SK-N-SH treated with all-trans-retinoic acid at 6 μM for 48 hours (cell line): ENCODE data around the gene GP1BB.

Source experiments
- ATAC-seq: fragments of 200-7000 bp; cut with Tn5 transposase; 3 replicates; pipeline ENCODE4 v1.9.1; 2020; ENCODE audit warnings: mild to moderate bottlenecking, moderate library complexity
- CSDC2 ChIP-seq: fragments of 250-450 bp; sonication (Bioruptor Pico); IDR thresholded peaks from 2 replicates; pipeline ENCODE4 v1.5.0; 2020; ENCODE audit warnings: mild to moderate bottlenecking, moderate library complexity
- ESRRG ChIP-seq: fragments of 250-450 bp; sonication (Bioruptor Pico); IDR thresholded peaks from 2 replicates; pipeline ENCODE4 v1.6.1; 2021; ENCODE audit warnings: mild to moderate bottlenecking
- GLIS3 ChIP-seq: fragments of 250-450 bp; sonication (Bioruptor Pico); IDR thresholded peaks from 2 replicates; pipeline ENCODE4 v1.5.0; 2020; ENCODE audit warnings: mild to moderate bottlenecking, moderate library complexity
- ISL1 ChIP-seq: fragments of 250-450 bp; sonication (Bioruptor Pico); IDR thresholded peaks from 2 replicates; pipeline ENCODE4 v2.1.2; 2022; ENCODE audit warnings: mild to moderate bottlenecking, moderate library complexity
- OSR1 ChIP-seq: fragments of 250-450 bp; sonication (Bioruptor Pico); IDR thresholded peaks from 2 replicates; pipeline ENCODE4 v1.8.0; 2022; ENCODE audit warnings: moderate library complexity, mild to moderate bottlenecking, inconsistent platforms
- PPARA ChIP-seq: fragments of 250-450 bp; sonication (Bioruptor Pico); IDR thresholded peaks from 2 replicates; pipeline ENCODE4 v1.5.0; 2020; ENCODE audit warnings: mild to moderate bottlenecking, borderline replicate concordance
- RARB ChIP-seq: fragments of 250-450 bp; sonication (Bioruptor Pico); IDR thresholded peaks from 2 replicates; pipeline ENCODE4 v1.8.0; 2021; ENCODE audit warnings: mild to moderate bottlenecking, moderate library complexity
- SNAI2 ChIP-seq: fragments of 250-450 bp; sonication (Bioruptor Pico); IDR thresholded peaks from 2 replicates; pipeline ENCODE4 v1.5.0; 2020; ENCODE audit warnings: mild to moderate bottlenecking, moderate library complexity
- TCF4 ChIP-seq: fragments of 250-450 bp; sonication (Bioruptor Pico); IDR thresholded peaks from 2 replicates; pipeline ENCODE4 v1.8.0; 2021; ENCODE audit warnings: mild to moderate bottlenecking, moderate library complexity, borderline replicate concordance
- TOX ChIP-seq: fragments of 250-450 bp; sonication (Bioruptor Pico); IDR thresholded peaks from 2 replicates; pipeline ENCODE4 v1.8.0; 2021; ENCODE audit warnings: mild to moderate bottlenecking, moderate library complexity, borderline replicate concordance
- ZC3H10 ChIP-seq: fragments of 250-450 bp; sonication (Bioruptor Pico); IDR thresholded peaks from 2 replicates; pipeline ENCODE4 v1.5.1; 2021; ENCODE audit warnings: mild to moderate bottlenecking, moderate library complexity
- ZFP3 ChIP-seq: fragments of 250-450 bp; sonication (Bioruptor Pico); IDR thresholded peaks from 2 replicates; pipeline ENCODE4 v1.5.0; 2020; ENCODE audit warnings: mild to moderate bottlenecking, moderate library complexity
- ZFP30 ChIP-seq: fragments of 450-650 bp; formaldehyde crosslinking; IDR thresholded peaks from 2 replicates; pipeline ENCODE4 v1.5.0; 2022; ENCODE audit warnings: mild to moderate bottlenecking, moderate library complexity
- ZNF565 ChIP-seq: fragments of 450-650 bp; formaldehyde crosslinking; conservative IDR thresholded peaks from 2 replicates; pipeline ENCODE4 v1.5.0; 2020; ENCODE audit warnings: low read depth, mild to moderate bottlenecking, moderate library complexity
- ZNF70 ChIP-seq: fragments of 450-650 bp; formaldehyde crosslinking; IDR thresholded peaks from 2 replicates; pipeline ENCODE4 v1.5.0; 2020; ENCODE audit warnings: mild to moderate bottlenecking, moderate library complexity
- ZNF8 ChIP-seq: fragments of 450-650 bp; formaldehyde crosslinking; IDR thresholded peaks from 2 replicates; pipeline ENCODE4 v1.5.0; 2020; ENCODE audit warnings: mild to moderate bottlenecking, moderate library complexity
- TF ChIP-seq, protein P1 (sequence below): fragments of 250-450 bp; sonication (Bioruptor Pico); IDR thresholded peaks from 2 replicates; pipeline ENCODE4 v1.5.0; 2020; ENCODE audit warnings: mild to moderate bottlenecking, moderate library complexity
- TF ChIP-seq, protein P2 (sequence below): fragments of 250-450 bp; sonication (Bioruptor Pico); IDR thresholded peaks from 2 replicates; pipeline ENCODE4 v1.8.0; 2020; ENCODE audit warnings: mild to moderate bottlenecking, moderate library complexity, borderline replicate concordance
- TF ChIP-seq, protein P3 (sequence below): fragments of 250-450 bp; sonication (Bioruptor Pico); IDR thresholded peaks from 2 replicates; pipeline ENCODE4 v1.8.0; 2021; ENCODE audit warnings: low read depth, mild to moderate bottlenecking, moderate library complexity, borderline replicate concordance
- TF ChIP-seq, protein P4 (sequence below): fragments of 250-450 bp; sonication (Bioruptor Pico); IDR thresholded peaks from 2 replicates; pipeline ENCODE4 v1.5.1; 2020; ENCODE audit warnings: low read depth, mild to moderate bottlenecking, moderate library complexity
- TF ChIP-seq, protein P5 (sequence below): fragments of 250-450 bp; sonication (Bioruptor Pico); IDR thresholded peaks from 2 replicates; pipeline ENCODE4 v1.5.1; 2021; ENCODE audit warnings: mild to moderate bottlenecking, moderate library complexity

GP1BB gene

DNA sequence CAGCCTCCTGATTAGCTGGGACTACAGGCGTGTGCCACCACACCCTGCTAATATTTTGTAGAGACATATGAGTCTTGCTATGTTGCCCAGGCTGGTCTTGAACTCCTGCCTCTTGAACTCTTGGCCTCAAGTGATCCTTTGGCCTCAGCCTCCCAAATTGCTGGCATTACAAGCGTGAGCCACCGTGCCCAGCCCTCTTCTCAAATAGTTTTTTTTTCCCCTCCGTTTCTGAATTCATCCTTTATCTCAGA lies 49.0 kb downstream of the GP1BB start (continued):
- TF ChIP-seq CSDC2: no peak

DNA sequence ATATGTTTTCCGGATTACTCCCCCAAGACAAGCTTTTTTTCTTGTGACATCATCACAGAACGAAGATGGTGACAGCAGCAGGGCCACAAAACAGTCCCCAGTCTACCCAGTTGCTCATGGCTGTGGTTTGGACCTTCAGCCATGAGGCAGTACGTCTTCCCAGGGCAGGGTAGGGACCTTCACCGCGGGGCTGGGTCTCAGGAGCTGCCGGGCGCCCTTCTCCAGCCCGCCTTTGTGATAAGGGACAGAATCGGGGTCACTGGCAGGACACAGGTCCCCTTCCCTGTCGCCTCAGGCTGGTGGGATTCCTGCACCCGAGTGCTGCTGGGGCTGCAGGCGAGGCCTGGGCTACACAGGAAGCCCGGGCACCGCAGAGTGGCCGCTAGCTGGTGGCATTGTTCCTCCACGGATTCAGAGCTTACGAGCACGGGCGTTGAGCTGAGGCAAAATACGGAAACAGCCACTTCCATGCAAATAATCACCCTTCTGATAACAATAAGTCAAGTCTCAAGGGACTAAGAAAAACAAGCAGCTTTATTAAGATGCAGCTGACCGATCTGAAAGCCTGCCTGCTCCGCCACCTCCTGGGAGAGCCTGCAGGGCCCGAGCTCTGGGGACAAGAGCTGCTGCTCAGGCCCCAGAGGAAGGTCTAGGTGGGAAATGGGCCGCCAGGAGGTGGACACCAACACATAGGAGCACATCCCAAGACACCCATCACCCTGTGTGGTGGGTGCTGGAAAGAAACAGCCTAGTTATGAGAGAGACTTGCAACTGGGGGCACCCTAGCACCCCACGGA lies 49.5 kb downstream of the GP1BB start:
- ATAC-seq: no peak
- TF ChIP-seq ZNF565 (CRISPR knock-in tag) (no peak), PPARA (CRISPR knock-in tag) (no peak), ESRRG (CRISPR knock-in tag) (no peak), SNAI2 (no peak), ZNF8 (no peak), ZFP3 (no peak), RARB (CRISPR knock-in tag) (no peak), ZFP30 (CRISPR knock-in tag) (no peak), TOX (CRISPR knock-in tag) (no peak), ISL1 (CRISPR knock-in tag) (no peak), CSDC2 (no peak), GLIS3 (CRISPR knock-in tag) (no peak), TCF4 (CRISPR knock-in tag) (no peak), OSR1 (no peak), ZC3H10 (CRISPR knock-in tag) (no peak)
- TF ChIP-seq, protein P1, sequence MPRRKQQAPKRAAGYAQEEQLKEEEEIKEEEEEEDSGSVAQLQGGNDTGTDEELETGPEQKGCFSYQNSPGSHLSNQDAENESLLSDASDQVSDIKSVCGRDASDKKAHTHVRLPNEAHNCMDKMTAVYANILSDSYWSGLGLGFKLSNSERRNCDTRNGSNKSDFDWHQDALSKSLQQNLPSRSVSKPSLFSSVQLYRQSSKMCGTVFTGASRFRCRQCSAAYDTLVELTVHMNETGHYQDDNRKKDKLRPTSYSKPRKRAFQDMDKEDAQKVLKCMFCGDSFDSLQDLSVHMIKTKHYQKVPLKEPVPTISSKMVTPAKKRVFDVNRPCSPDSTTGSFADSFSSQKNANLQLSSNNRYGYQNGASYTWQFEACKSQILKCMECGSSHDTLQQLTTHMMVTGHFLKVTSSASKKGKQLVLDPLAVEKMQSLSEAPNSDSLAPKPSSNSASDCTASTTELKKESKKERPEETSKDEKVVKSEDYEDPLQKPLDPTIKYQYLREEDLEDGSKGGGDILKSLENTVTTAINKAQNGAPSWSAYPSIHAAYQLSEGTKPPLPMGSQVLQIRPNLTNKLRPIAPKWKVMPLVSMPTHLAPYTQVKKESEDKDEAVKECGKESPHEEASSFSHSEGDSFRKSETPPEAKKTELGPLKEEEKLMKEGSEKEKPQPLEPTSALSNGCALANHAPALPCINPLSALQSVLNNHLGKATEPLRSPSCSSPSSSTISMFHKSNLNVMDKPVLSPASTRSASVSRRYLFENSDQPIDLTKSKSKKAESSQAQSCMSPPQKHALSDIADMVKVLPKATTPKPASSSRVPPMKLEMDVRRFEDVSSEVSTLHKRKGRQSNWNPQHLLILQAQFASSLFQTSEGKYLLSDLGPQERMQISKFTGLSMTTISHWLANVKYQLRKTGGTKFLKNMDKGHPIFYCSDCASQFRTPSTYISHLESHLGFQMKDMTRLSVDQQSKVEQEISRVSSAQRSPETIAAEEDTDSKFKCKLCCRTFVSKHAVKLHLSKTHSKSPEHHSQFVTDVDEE (CRISPR knock-in tag): no peak
- TF ChIP-seq, protein P2, sequence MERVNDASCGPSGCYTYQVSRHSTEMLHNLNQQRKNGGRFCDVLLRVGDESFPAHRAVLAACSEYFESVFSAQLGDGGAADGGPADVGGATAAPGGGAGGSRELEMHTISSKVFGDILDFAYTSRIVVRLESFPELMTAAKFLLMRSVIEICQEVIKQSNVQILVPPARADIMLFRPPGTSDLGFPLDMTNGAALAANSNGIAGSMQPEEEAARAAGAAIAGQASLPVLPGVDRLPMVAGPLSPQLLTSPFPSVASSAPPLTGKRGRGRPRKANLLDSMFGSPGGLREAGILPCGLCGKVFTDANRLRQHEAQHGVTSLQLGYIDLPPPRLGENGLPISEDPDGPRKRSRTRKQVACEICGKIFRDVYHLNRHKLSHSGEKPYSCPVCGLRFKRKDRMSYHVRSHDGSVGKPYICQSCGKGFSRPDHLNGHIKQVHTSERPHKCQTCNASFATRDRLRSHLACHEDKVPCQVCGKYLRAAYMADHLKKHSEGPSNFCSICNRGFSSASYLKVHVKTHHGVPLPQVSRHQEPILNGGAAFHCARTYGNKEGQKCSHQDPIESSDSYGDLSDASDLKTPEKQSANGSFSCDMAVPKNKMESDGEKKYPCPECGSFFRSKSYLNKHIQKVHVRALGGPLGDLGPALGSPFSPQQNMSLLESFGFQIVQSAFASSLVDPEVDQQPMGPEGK (CRISPR knock-in tag): no peak
- TF ChIP-seq, protein P3, sequence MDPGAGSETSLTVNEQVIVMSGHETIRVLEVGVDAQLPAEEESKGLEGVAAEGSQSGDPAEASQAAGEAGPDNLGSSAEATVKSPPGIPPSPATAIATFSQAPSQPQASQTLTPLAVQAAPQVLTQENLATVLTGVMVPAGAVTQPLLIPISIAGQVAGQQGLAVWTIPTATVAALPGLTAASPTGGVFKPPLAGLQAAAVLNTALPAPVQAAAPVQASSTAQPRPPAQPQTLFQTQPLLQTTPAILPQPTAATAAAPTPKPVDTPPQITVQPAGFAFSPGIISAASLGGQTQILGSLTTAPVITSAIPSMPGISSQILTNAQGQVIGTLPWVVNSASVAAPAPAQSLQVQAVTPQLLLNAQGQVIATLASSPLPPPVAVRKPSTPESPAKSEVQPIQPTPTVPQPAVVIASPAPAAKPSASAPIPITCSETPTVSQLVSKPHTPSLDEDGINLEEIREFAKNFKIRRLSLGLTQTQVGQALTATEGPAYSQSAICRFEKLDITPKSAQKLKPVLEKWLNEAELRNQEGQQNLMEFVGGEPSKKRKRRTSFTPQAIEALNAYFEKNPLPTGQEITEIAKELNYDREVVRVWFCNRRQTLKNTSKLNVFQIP (CRISPR knock-in tag): no peak
- TF ChIP-seq, protein P4, sequence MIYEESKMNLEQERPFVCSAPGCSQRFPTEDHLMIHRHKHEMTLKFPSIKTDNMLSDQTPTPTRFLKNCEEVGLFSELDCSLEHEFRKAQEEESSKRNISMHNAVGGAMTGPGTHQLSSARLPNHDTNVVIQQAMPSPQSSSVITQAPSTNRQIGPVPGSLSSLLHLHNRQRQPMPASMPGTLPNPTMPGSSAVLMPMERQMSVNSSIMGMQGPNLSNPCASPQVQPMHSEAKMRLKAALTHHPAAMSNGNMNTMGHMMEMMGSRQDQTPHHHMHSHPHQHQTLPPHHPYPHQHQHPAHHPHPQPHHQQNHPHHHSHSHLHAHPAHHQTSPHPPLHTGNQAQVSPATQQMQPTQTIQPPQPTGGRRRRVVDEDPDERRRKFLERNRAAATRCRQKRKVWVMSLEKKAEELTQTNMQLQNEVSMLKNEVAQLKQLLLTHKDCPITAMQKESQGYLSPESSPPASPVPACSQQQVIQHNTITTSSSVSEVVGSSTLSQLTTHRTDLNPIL (CRISPR knock-in tag): no peak
- TF ChIP-seq, protein P5, sequence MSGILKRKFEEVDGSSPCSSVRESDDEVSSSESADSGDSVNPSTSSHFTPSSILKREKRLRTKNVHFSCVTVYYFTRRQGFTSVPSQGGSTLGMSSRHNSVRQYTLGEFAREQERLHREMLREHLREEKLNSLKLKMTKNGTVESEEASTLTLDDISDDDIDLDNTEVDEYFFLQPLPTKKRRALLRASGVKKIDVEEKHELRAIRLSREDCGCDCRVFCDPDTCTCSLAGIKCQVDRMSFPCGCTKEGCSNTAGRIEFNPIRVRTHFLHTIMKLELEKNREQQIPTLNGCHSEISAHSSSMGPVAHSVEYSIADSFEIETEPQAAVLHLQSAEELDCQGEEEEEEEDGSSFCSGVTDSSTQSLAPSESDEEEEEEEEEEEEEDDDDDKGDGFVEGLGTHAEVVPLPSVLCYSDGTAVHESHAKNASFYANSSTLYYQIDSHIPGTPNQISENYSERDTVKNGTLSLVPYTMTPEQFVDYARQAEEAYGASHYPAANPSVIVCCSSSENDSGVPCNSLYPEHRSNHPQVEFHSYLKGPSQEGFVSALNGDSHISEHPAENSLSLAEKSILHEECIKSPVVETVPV (CRISPR knock-in tag): no peak

DNA sequence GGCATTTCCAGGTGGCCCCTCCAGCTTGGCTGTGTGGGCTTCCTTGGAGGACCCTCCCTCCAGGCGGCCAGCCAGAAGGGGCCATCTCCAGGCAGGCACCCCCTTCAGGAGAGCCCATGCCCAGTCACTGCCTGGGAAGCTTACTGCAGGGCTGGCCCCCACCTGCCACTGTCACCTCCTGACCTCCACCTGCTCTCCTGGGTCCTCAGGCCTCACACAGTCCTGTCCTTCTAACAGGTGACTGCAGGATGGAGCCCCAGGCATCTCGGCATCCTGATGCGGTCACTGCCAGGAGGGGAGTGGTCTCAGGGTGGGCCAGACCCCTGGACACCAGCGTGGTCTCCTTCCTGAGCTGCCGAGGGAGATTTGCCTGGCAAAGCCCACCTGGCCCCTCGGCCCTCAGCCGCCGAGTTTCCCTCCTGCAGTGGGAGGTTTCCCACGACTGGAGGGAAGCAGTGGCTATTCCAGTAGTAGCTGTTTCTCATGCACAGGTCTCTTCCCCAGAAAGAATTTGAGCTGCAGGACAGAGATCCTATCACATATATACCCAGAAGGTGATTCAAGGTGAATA lies 50.2 kb downstream of the GP1BB start:
- no peak for ATAC-seq
- TF ChIP-seq, protein P4 (CRISPR knock-in tag): no peak
- TF ChIP-seq TOX (CRISPR knock-in tag) (no peak), CSDC2 (no peak), ZNF70 (CRISPR knock-in tag) (no peak), ZFP3 (no peak), ISL1 (CRISPR knock-in tag) (no peak), ZFP30 (CRISPR knock-in tag) (no peak), ZC3H10 (CRISPR knock-in tag) (no peak)
- TF ChIP-seq, protein P3 (CRISPR knock-in tag): no peak
- TF ChIP-seq, protein P2 (CRISPR knock-in tag): no peak
